IMR-90 (cell line): ENCODE data around the gene SV2B. TPM values are rescaled to one million over a fixed set of nuclear protein-coding genes. Genes with fewer than 3 reads are reported as not detected.

Experiments used
- ATAC-seq: fragments of 200-7000 bp; cut with Tn5 transposase; 2 replicates; pipeline ENCODE4 v1.9.1; 2020; ENCODE audit warnings: low read depth, mild to moderate bottlenecking, moderate library complexity
- BruUV-seq: library from RNA; stranded (reverse); fragments of 400-500 nt; replicated peaks from 2 replicates; lab custom pipeline; 2021; lab: Mats Ljungman, UMichigan
- CTCF ChIA-PET: fragments of 300-600 bp; formaldehyde crosslinking; extraction: SDS; loops from one replicate; lab custom pipeline; 2021; ENCODE audit warnings: antibody characterized with exemption; lab: Yijun Ruan, JAX
- POLR2A ChIA-PET: fragments of 300-600 bp; sonication (Branson Sonifier 250); formaldehyde crosslinking; loops from one replicate; lab custom pipeline; 2022; ENCODE audit warnings: antibody characterized with exemption; ENCODE audit not compliant: unreplicated experiment; lab: Charles Lee
- DNase-seq: peaks from one replicate; pipeline ENCODE4 v3.0.0; 2013
- H2AFZ ChIP-seq: replicated peaks from 2 replicates; pipeline ENCODE3; 2013; ENCODE audit warnings: low read length, mild to moderate bottlenecking; ENCODE audit not compliant: poor library complexity
- H2AK5ac ChIP-seq: 2 replicates; pipeline ENCODE4 v1.6.1; 2013; ENCODE audit warnings: low read depth, low read length, inconsistent platforms
- H2AK9ac ChIP-seq: replicated peaks from 2 replicates; pipeline ENCODE3; 2013; ENCODE audit warnings: mild to moderate bottlenecking, low read depth, low read length, moderate library complexity; ENCODE audit not compliant: poor library complexity
- H2BK120ac ChIP-seq: 2 replicates; pipeline ENCODE4 v1.6.1; 2013; ENCODE audit warnings: low read depth, low read length, inconsistent platforms
- H2BK15ac ChIP-seq: 3 replicates; pipeline ENCODE4 v1.6.1; 2013; ENCODE audit warnings: low read depth, low read length, inconsistent platforms
- H2BK20ac ChIP-seq: 2 replicates; pipeline ENCODE4 v1.6.1; 2013; ENCODE audit warnings: low read depth, mild to moderate bottlenecking, inconsistent platforms, low read length, moderate library complexity
- H2BK5ac ChIP-seq: 2 replicates; pipeline ENCODE4 v1.6.1; 2013; ENCODE audit warnings: mild to moderate bottlenecking, low read depth, low read length, inconsistent platforms; ENCODE audit not compliant: poor library complexity, severe bottlenecking
- H3K14ac ChIP-seq: replicated peaks from 2 replicates; pipeline ENCODE4 v1.6.1; 2013; ENCODE audit warnings: low read depth, low read length, inconsistent platforms
- H3K18ac ChIP-seq: 2 replicates; pipeline ENCODE4 v1.6.1; 2013; ENCODE audit warnings: low read depth, low read length, control low read depth
- H3K23ac ChIP-seq: 2 replicates; pipeline ENCODE4 v1.6.1; 2013; ENCODE audit warnings: low read depth, low read length, inconsistent platforms
- H3K27ac ChIP-seq: 2 replicates; pipeline ENCODE4 v1.5.1; 2013; ENCODE audit warnings: mild to moderate bottlenecking, control low read depth, low read length; ENCODE audit not compliant: insufficient read depth
- H3K27me3 ChIP-seq: 2 replicates; pipeline ENCODE4 v1.6.1; 2013; ENCODE audit warnings: low read length; ENCODE audit not compliant: control insufficient read depth, insufficient read depth
- H3K36me3 ChIP-seq: 2 replicates; pipeline ENCODE4 v1.6.1; 2013; ENCODE audit warnings: low read length, mixed read lengths; ENCODE audit not compliant: control insufficient read depth, insufficient read depth
- H3K4ac ChIP-seq: 2 replicates; pipeline ENCODE4 v1.6.1; 2013; ENCODE audit warnings: low read depth, low read length, inconsistent platforms
- H3K4me1 ChIP-seq: 2 replicates; pipeline ENCODE4 v1.6.1; 2013; ENCODE audit warnings: low read length, mixed read lengths; ENCODE audit not compliant: control insufficient read depth, insufficient read depth
- H3K4me2 ChIP-seq: 2 replicates; pipeline ENCODE4 v1.6.1; 2013; ENCODE audit warnings: low read depth, mild to moderate bottlenecking, control low read depth, low read length, moderate library complexity
- H3K4me3 ChIP-seq: 2 replicates; pipeline ENCODE4 v1.5.1; 2013; ENCODE audit warnings: low read depth, mild to moderate bottlenecking, control low read depth, low read length, moderate library complexity; ENCODE audit not compliant: insufficient read depth
- H3K56ac ChIP-seq: 2 replicates; pipeline ENCODE4 v1.6.1; 2013; ENCODE audit warnings: low read length, inconsistent platforms; ENCODE audit not compliant: insufficient read depth; ENCODE audit errors: extremely low read depth
- H3K79me1 ChIP-seq, 2 experiments: 2 replicates each; pipeline ENCODE4 v1.6.1; 2013; ENCODE audit warnings: low read length in 2 of 2, inconsistent platforms in 1 of 2, low read depth in 1 of 2
- H3K9ac ChIP-seq: 2 replicates; pipeline ENCODE4 v1.6.1; 2013; ENCODE audit warnings: low read depth, low read length, control low read depth
- H3K9me1 ChIP-seq: 2 replicates; pipeline ENCODE4 v1.6.1; 2013; ENCODE audit warnings: low read length, inconsistent platforms; ENCODE audit not compliant: insufficient read depth
- H3K9me3 ChIP-seq: 2 replicates; pipeline ENCODE4 v1.6.1; 2013; ENCODE audit warnings: low read length; ENCODE audit not compliant: control insufficient read depth, insufficient read depth
- H4K20me1 ChIP-seq: 2 replicates; pipeline ENCODE4 v1.6.1; 2013; ENCODE audit warnings: low read length, inconsistent platforms; ENCODE audit not compliant: insufficient read depth
- H4K5ac ChIP-seq: 2 replicates; pipeline ENCODE4 v1.6.1; 2013; ENCODE audit warnings: mild to moderate bottlenecking, low read depth, low read length, control low read depth
- H4K8ac ChIP-seq, 2 experiments: 2 replicates each; pipeline ENCODE4 v1.6.1; 2013; ENCODE audit warnings: low read depth in 2 of 2, low read length in 2 of 2, control low read depth in 1 of 2, inconsistent platforms in 1 of 2
- H4K91ac ChIP-seq: 2 replicates; pipeline ENCODE4 v1.6.1; 2013; ENCODE audit warnings: low read depth, low read length, inconsistent platforms; ENCODE audit not compliant: insufficient read depth
- CHD1 ChIP-seq: IDR thresholded peaks from 2 replicates; pipeline ENCODE4 v1.6.1; 2012; ENCODE audit warnings: low read depth, low read length, improper control_type of control experiment
- WGBS, 2 experiments: methylation state at CpG; one replicate each; pipeline versions ENCODE4 v1.1.5 to v1.1.7; 2013; ENCODE audit warnings: missing lambda C conversion rate in 2 of 2; ENCODE audit not compliant: insufficient read length in 1 of 2; ENCODE audit errors: extremely low coverage in 2 of 2; 5-methylcytosine and 5-hydroxymethylcytosine counted together
- dilution Hi-C: fragments of 300-500 bp; cut with HindIII; formaldehyde crosslinking; loops from one replicate; pipeline ENCODE4 v1.14.3; 2018; ENCODE audit warnings: low sequenced_read_pairs; ENCODE audit not compliant: unreplicated experiment
- in situ Hi-C: fragments of 300-500 bp; cut with MboI; formaldehyde crosslinking; loops from 3 replicates; pipeline ENCODE4 v1.14.3; 2019; ENCODE audit warnings: low sequenced_read_pairs, inconsistent platforms, mixed read lengths
- intact Hi-C: fragments of 100-400 bp; cut with micrococcal nuclease; formaldehyde crosslinking; loops from 2 replicates; pipeline ENCODE4 v1.10.0; 2022
- polyA plus RNA-seq, 3 experiments: library from polyadenylated mRNA; depleted of rRNA; stranded (reverse); fragments of >200 nt; gene quantifications; 2 replicates each; pipeline ENCODE4 v1.2.3, GENCODE V29; 2012; ENCODE audit warnings: low replicate concordance in 1 of 3
- total RNA-seq: library from RNA; depleted of rRNA; stranded (reverse); fragments of >200 nt; gene quantifications from 2 replicates; pipeline ENCODE4 v1.2.3, GENCODE V29; 2012

The SV2B gene
- total and polyA plus RNA-seq, 2 of the 4 experiments (the other 2 are of a cell fraction): not detected

DNA sequence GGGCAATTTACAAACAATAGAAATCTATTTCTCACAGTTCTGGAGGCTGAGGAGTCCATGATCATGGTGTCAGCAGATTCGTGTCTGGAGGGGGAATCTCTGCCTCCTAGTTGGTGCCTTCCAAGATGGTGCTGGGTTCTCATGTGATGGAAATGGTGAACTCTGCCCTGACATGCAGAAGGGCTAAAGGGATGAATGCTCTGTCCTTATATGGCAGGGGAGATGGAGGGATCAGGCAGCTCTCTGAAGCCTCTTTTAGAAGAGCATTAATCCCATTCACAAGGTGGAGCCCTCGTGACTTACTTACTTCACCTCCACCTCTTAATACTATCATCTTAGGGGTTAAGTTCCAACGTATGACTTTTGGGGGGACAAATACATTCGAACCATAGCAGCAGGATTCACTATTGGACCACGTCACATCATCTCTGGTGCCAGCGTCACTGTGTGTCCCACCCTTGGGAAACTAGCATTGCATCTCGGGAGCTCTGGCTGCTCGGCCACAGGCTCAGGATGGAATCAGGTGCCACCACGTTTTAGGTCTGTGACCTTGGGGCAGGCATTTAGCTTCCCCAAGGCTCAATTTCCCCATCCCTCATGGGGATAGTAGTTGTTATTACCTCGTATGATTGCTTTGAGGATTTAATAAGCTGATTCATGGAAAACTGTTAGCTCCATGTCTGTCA, 53.0 kb downstream of the SV2B start:
- no peak overlapping the region for H3K4ac ChIP-seq
- H4K91ac ChIP-seq: no peak overlapping the region
- ChIA-PET CTCF (no interaction called here), POLR2A (no interaction called here)
- H2BK120ac ChIP-seq: no peak overlapping the region
- H3K9me1 ChIP-seq: no peaks in the 10 kb centered on the region
- DNase-seq (no peak), ATAC-seq (no peak)
- no peak overlapping the region for H2BK15ac ChIP-seq
- H2AK5ac ChIP-seq: no peak overlapping the region
- no peaks in the 10 kb centered on the region for H4K20me1 ChIP-seq
- no peak overlapping the region for H3K4me3 ChIP-seq
- H3K4me1 ChIP-seq: no peaks in the 10 kb centered on the region
- intact Hi-C loops: no loop called here
- in situ Hi-C loops: no loop called here
- H3K14ac ChIP-seq: no peak overlapping the region
- H3K27me3 ChIP-seq: no peaks in the 10 kb centered on the region
- no peak overlapping the region for H2BK5ac ChIP-seq
- no peak overlapping the region for H2AFZ ChIP-seq
- no peak overlapping the region for H3K23ac ChIP-seq
- H3K27ac ChIP-seq: no peak overlapping the region
- H3K9me3 ChIP-seq: no peaks in the 10 kb centered on the region
- no peak overlapping the region for H4K8ac ChIP-seq
- H3K79me1 ChIP-seq: no peaks in the 10 kb centered on the region
- no peak overlapping the region for H2AK9ac ChIP-seq
- H4K5ac ChIP-seq: no peak overlapping the region
- H3K56ac ChIP-seq: no peak overlapping the region
- no peak overlapping the region for H2BK20ac ChIP-seq
- H3K4me2 ChIP-seq: no peak overlapping the region
- H3K9ac ChIP-seq: no peak overlapping the region
- WGBS, 2 experiments: 22% methylated on average over 3 of the region's 10 CpGs; no CpG with 5 or more reads in 1 of the 2 experiments
- no peak for TF ChIP-seq CHD1
- dilution Hi-C loops: no loop called here
- no peaks in the 10 kb centered on the region for H3K36me3 ChIP-seq
- BruUV-seq: no TSS peak
- H3K18ac ChIP-seq: no peak overlapping the region
